H1 (cell line): ENCODE results near the gene KCNK15. TPM values are rescaled to one million over a fixed set of nuclear protein-coding genes. Genes with fewer than 3 reads are reported as not detected.

Source experiments
- ASH2L ChIP-seq: fragments of 200-600, 300-600 bp; sonication (generic); IDR thresholded peaks from one replicate; pipeline ENCODE4 v1.7.1; 2017; ENCODE audit warnings: low read length
- EGR1 ChIP-seq: IDR thresholded peaks from 2 replicates; pipeline ENCODE4 v1.6.1; 2011; ENCODE audit warnings: low read depth, low read length, borderline replicate concordance
- GTF2F1 ChIP-seq: IDR thresholded peaks from 2 replicates; pipeline ENCODE4 v1.6.1; 2012; ENCODE audit warnings: low read depth, low read length, improper control_type of control experiment, borderline replicate concordance
- HDAC6 ChIP-seq: IDR thresholded peaks from one replicate; pipeline ENCODE4 v1.7.1; 2012; ENCODE audit warnings: low read depth, mild to moderate bottlenecking, inconsistent platforms, low read length, moderate library complexity
- NANOG ChIP-seq: IDR thresholded peaks from 2 replicates; pipeline ENCODE4 v1.6.1; 2011; ENCODE audit warnings: low read length, low read depth, mild to moderate bottlenecking, inconsistent platforms; ENCODE audit not compliant: insufficient read depth, poor library complexity, severe bottlenecking
- RAD21 ChIP-seq, 2 experiments: IDR thresholded peaks in 1 of 2; conservative IDR thresholded peaks in 1 of 2; 2 replicates each; pipeline ENCODE4 v1.6.1; 2011; ENCODE audit warnings: low read depth in 2 of 2, low read length in 2 of 2, improper control_type of control experiment in 1 of 2, inconsistent platforms in 1 of 2, mild to moderate bottlenecking in 1 of 2, moderate library complexity in 1 of 2
- ZNF274 ChIP-seq: IDR thresholded peaks from 2 replicates; pipeline ENCODE4 v1.7.0; 2012; ENCODE audit warnings: low read length, borderline replicate concordance; ENCODE audit errors: extremely low read depth
- polyA plus RNA-seq, 7 experiments: library from polyadenylated mRNA; depleted of rRNA in 3 of 7; stranded (reverse) in 5 of 7; unstranded in 2 of 7; fragments of >200 nt in 5 of 7; fragments of 200-250 nt in 2 of 7; gene quantifications; 1 replicate in 5 of 7; 2 replicates in 1 of 7; 4 replicates in 1 of 7; pipeline versions ENCODE4 v1.2.1 to v1.2.3, GENCODE V29; 2011 to 2013; ENCODE audit warnings: missing spikeins in 2 of 7, mixed read lengths in 2 of 7
- total RNA-seq: library from RNA; stranded (reverse); fragmentation: NEBNext Ultra II Directional; extraction: Animal tissue kit (Norgen Biotek cat#: 25700); gene quantifications from 2 replicates; pipeline ENCODE4 v1.2.1, GENCODE V29; 2021

The KCNK15 gene
- total and polyA plus RNA-seq, 2 of the 8 experiments (the other 6 are each of a cell fraction or from before 2014, with no cell fraction given) = 0.24 to 0.33 TPM

GRCh38 chr20:44785768-44786167 lies 40.1 kb downstream of the KCNK15 start (continued):
- TF ChIP-seq RAD21 (IDR thresholded peaks at IDR 0.05 in 1 of 2, conservative IDR thresholded peaks at IDR 0.05 in 1 of 2; ENCODE audit: low read depth in 2 of 2, low read length in 2 of 2) (peak; percentile 79 to 86), NANOG (peak; percentile 22), ZNF274 (no peak), EGR1 (no peak), HDAC6 (no peak), GTF2F1 (no peak), ASH2L (no peak)
